KMS-11 (cell line): Measurements from ENCODE around the gene FAM110C.
"Not testable (repeated sequence)": the region's sequence is repeated elsewhere in the genome, so short reads cannot be mapped to it uniquely, and the experiment has no call there.

Source experiments
- H2AFZ ChIP-seq: fragments of 200-600 bp; sonication (generic); 2 replicates; pipeline ENCODE4 v1.6.1; 2016; ENCODE audit warnings: antibody characterized with exemption, mixed run types, low read depth
- H3K27ac ChIP-seq: fragments of 200-600 bp; sonication (generic); 2 replicates; pipeline ENCODE4 v1.6.1; 2016; ENCODE audit warnings: mild to moderate bottlenecking, mixed run types
- H3K27me3 ChIP-seq: fragments of 200-600 bp; sonication (generic); 2 replicates; pipeline ENCODE4 v1.6.1; 2017; ENCODE audit warnings: mild to moderate bottlenecking, low read depth, mixed run types, moderate library complexity; ENCODE audit not compliant: insufficient read depth
- H3K36me3 ChIP-seq: fragments of 200-600 bp; sonication (generic); 2 replicates; pipeline ENCODE4 v1.6.1; 2017; ENCODE audit warnings: mild to moderate bottlenecking, mixed run types; ENCODE audit not compliant: insufficient read depth
- H3K4me1 ChIP-seq: fragments of 200-600 bp; sonication (generic); 2 replicates; pipeline ENCODE4 v1.6.1; 2016; ENCODE audit warnings: mild to moderate bottlenecking, low read depth, mixed run types; ENCODE audit not compliant: poor library complexity, severe bottlenecking
- H3K4me2 ChIP-seq: fragments of 200-600 bp; sonication (generic); 2 replicates; pipeline ENCODE4 v1.7.0; 2016; ENCODE audit warnings: mild to moderate bottlenecking, mixed run types
- H3K4me3 ChIP-seq: fragments of 200-600 bp; sonication (generic); IDR thresholded peaks from 2 replicates; pipeline ENCODE4 v1.6.1; 2017; ENCODE audit warnings: low read depth, low read length, mixed read lengths; ENCODE audit not compliant: insufficient read depth
- H3K79me2 ChIP-seq: fragments of 200-600 bp; sonication (generic); 2 replicates; pipeline ENCODE4 v1.6.1; 2016; ENCODE audit warnings: low read depth, mixed run types; ENCODE audit not compliant: insufficient read depth
- H3K9ac ChIP-seq: fragments of 200-600 bp; sonication (generic); 2 replicates; pipeline ENCODE4 v1.6.1; 2016; ENCODE audit warnings: mild to moderate bottlenecking, mixed run types
- H4K20me1 ChIP-seq: fragments of 200-600 bp; sonication (generic); 2 replicates; pipeline ENCODE4 v1.6.1; 2016; ENCODE audit warnings: mild to moderate bottlenecking, mixed run types; ENCODE audit not compliant: insufficient read depth
- TF ChIP-seq, protein P1 (sequence below): fragments of 200-600 bp; sonication (generic); conservative IDR thresholded peaks from 2 replicates; pipeline ENCODE4 v1.6.1; 2017; ENCODE audit warnings: low read depth, mild to moderate bottlenecking, antibody characterized with exemption, low read length, moderate library complexity, mixed read lengths

Gene FAM110C

DNA sequence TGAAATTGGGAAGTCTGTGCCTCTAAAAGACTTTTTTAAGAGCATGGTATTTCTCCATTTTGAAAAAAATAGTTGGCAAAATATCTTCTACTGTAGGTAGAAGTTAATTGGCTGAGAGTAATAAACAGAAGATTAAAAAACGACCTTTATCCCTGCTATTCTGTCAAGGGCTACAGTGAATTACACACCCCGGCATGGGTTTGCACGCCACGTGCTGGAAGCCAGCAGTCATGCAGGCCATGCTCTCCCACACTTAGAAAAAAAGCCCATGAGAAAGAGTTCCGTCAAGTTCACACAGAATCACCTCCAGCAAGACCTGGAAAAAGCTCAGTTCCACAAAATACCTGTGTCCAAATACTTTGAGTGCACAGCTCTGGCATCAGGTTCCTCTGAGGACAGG, 26.8 kb downstream of the FAM110C start:
- H3K4me3 ChIP-seq: no peak overlapping the region
- H3K4me1 ChIP-seq: peaks cover 13% of the 10 kb centered on the region
- no peak overlapping the region for H2AFZ ChIP-seq
- no peaks in the 10 kb centered on the region for H3K79me2 ChIP-seq
- no peak overlapping the region for H3K27ac ChIP-seq
- no peak overlapping the region for H3K9ac ChIP-seq
- no peaks in the 10 kb centered on the region for H3K27me3 ChIP-seq
- TF ChIP-seq, protein P1, sequence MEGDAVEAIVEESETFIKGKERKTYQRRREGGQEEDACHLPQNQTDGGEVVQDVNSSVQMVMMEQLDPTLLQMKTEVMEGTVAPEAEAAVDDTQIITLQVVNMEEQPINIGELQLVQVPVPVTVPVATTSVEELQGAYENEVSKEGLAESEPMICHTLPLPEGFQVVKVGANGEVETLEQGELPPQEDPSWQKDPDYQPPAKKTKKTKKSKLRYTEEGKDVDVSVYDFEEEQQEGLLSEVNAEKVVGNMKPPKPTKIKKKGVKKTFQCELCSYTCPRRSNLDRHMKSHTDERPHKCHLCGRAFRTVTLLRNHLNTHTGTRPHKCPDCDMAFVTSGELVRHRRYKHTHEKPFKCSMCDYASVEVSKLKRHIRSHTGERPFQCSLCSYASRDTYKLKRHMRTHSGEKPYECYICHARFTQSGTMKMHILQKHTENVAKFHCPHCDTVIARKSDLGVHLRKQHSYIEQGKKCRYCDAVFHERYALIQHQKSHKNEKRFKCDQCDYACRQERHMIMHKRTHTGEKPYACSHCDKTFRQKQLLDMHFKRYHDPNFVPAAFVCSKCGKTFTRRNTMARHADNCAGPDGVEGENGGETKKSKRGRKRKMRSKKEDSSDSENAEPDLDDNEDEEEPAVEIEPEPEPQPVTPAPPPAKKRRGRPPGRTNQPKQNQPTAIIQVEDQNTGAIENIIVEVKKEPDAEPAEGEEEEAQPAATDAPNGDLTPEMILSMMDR: no peak
- H3K4me2 ChIP-seq: no peak overlapping the region
- no peaks in the 10 kb centered on the region for H4K20me1 ChIP-seq
- H3K36me3 ChIP-seq: no peaks in the 10 kb centered on the region

DNA sequence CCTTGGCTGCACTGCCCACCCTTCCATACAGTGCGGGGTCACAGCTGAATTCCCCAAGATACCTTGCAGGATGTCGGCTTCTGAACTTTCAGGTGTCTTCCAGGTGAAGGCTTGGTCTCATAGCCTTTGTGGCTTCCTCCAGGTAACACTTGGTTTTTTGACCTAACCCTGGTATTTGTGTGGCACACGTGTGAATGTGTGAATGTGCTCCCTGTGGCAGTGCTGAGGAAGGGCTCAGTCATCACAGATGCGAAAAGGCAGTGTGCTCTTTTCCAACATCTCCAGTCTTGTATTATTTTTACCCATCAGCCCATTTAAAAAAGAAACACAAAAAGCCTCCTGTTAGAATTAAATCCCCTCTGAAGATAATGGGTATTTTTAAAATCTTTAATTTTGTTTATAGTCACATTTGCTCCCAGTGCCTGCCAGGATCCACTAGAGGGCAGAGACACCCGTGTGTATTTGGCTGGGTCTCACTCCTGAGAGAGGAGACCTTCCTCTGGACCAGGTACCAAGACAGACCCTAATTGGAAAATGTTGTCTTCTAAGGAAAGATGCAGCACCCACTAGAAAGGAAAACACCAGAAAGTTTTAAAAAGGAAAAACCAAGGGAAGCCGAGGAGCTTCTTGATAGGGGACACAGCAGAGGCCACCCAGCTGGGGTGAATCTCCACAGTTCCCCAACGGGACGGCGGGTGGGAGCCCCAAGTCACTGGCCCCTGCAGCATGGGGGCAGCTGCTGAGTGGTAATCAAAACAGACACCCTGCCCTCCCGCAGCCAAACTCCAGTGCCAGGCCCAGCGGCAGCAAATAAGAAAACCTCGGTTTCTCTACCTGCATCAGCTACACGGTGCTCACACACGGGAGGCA, 27.7 kb downstream of the FAM110C start:
- H3K4me1 ChIP-seq: peaks cover 4% of the 10 kb centered on the region
- H3K4me2 ChIP-seq: no peak overlapping the region
- no peaks in the 10 kb centered on the region for H3K79me2 ChIP-seq
- no peak overlapping the region for H3K9ac ChIP-seq
- TF ChIP-seq, protein P1: peak; percentile 60
- no peaks in the 10 kb centered on the region for H4K20me1 ChIP-seq
- H3K36me3 ChIP-seq: no peaks in the 10 kb centered on the region
- H3K27ac ChIP-seq: no peak overlapping the region
- H3K4me3 ChIP-seq: no peak overlapping the region
- no peak overlapping the region; the same call in 1 of the 2 replicates for H2AFZ ChIP-seq
- no peaks in the 10 kb centered on the region for H3K27me3 ChIP-seq

DNA sequence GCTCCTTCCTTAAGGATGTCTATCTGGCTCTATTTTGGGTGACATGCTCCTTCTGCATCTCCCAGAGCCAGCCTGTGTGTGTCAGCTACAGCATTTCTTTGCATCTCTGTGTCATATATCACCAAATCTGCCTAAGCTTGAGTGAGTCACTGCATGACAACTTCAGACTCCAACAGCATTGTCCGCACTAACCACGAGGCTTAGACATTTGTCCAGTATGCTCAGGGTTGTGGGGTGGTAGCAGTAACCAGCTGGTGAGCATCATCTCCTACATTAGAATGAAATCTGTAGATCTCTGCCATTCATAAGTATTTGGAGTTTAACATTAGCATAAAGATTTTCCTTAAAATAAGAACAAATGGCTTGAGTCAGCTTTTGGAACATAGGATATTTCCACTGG, 30.4 kb downstream of the FAM110C start:
- H3K4me3 ChIP-seq, H3K36me3 ChIP-seq, H3K27me3 ChIP-seq, H2AFZ ChIP-seq, H3K79me2 ChIP-seq, H3K9ac ChIP-seq, H3K27ac ChIP-seq, H4K20me1 ChIP-seq, H3K4me1 ChIP-seq, H3K4me2 ChIP-seq: not testable (repeated sequence)

DNA sequence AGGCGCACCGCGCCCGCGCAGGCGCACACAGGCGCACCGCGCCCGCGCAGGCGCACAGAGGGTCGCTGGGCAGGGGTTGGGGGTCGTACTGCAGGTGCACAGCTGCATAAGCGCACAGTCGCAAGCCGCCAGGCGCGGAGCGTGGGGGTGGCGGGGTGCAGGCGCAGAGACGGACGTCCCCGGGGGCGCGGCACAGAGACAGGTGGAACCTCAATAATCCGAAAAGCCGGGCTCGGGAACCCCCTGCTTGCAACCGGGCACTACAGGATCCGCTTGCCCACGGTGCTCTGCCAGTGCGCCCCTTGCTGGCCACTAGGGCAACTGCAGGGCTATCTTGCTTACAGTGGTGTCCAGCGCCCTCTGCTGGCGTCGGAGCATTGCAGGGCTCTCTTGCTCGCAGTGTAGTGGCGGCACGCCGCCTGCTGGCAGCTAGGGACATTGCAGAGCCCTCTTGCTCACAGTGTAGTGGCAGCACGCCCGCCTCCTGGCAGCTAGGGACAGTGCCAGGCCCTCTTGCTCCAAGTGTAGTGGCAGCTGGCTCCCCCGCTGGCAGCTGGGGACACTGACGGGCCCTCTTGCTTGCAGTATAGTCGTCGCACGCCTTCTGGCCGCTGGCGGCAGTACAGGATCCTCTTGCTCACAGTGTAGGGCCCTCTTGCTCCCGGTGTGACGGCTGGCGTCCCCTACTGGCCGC, 34.9 kb downstream of the FAM110C start:
- no peaks in the 10 kb centered on the region for H4K20me1 ChIP-seq
- H3K4me2 ChIP-seq: no peak overlapping the region
- no peaks in the 10 kb centered on the region for H3K4me1 ChIP-seq
- H3K4me3 ChIP-seq: no peak overlapping the region
- no peaks in the 10 kb centered on the region for H3K79me2 ChIP-seq
- no peak overlapping the region for H3K27ac ChIP-seq
- H3K9ac ChIP-seq: no peak overlapping the region
- H3K27me3 ChIP-seq: no peaks in the 10 kb centered on the region
- no peaks in the 10 kb centered on the region for H3K36me3 ChIP-seq
- TF ChIP-seq, protein P1: peak; percentile 72
- no peak overlapping the region for H2AFZ ChIP-seq
